Stomach (tissue), 4 donors: ENCODE data around the gene SLC35E4.

Experiments used
- EP300 ChIP-seq: sonication (generic); formaldehyde crosslinking; IDR thresholded peaks from one replicate; pipeline ENCODE4 v1.6.1; 2017; ENCODE audit warnings: antibody characterized with exemption
- TF ChIP-seq, protein P1 (sequence below), 7 experiments: fragments of 450-650 bp in 4 of 7; fragments of 200-600 bp in 3 of 7; sonication (generic) in 3 of 7; IDR thresholded peaks; one replicate each; pipeline ENCODE4 v1.5.1; 2016 to 2019; ENCODE audit warnings: antibody characterized with exemption in 7 of 7, control low read depth in 2 of 7, mild to moderate bottlenecking in 1 of 7

DNA sequence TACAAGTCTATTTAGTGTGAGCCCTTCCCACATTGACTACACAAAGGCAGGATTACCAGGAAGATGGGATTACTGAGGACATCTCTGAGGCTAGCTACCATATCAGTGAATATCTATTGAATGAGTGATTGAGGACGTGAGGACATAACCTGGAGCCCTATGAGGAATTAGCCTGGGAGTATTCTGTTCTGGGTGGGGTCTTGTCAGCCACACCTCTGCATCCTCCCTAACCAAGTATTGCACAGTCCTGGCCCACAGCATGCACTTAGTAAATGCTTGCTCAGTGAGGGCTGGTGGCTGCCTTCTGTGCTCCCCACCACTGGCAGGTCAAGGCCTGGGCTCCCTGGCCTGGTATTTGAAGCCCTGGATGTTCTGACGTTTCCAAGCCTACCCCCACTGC lies 17.3 kb downstream of the SLC35E4 start:
- TF ChIP-seq, protein P1, sequence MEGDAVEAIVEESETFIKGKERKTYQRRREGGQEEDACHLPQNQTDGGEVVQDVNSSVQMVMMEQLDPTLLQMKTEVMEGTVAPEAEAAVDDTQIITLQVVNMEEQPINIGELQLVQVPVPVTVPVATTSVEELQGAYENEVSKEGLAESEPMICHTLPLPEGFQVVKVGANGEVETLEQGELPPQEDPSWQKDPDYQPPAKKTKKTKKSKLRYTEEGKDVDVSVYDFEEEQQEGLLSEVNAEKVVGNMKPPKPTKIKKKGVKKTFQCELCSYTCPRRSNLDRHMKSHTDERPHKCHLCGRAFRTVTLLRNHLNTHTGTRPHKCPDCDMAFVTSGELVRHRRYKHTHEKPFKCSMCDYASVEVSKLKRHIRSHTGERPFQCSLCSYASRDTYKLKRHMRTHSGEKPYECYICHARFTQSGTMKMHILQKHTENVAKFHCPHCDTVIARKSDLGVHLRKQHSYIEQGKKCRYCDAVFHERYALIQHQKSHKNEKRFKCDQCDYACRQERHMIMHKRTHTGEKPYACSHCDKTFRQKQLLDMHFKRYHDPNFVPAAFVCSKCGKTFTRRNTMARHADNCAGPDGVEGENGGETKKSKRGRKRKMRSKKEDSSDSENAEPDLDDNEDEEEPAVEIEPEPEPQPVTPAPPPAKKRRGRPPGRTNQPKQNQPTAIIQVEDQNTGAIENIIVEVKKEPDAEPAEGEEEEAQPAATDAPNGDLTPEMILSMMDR (IDR thresholded peaks at IDR 0.05), result no peak
- no peak for TF ChIP-seq EP300
